ENCODE data around the gene LRRC36.

GRCh38 chr16:67386861-67387455, 60.3 kb downstream of the LRRC36 start:
- TF ChIP-seq CTCF (IDR thresholded peaks at IDR 0.05) (no peak), POLR2A (IDR thresholded peaks at IDR 0.05) (no peak), POLR2AphosphoS5 (IDR thresholded peaks at IDR 0.05) (no peak)
